HepG2 (cell line): ENCODE results near the gene FAM193A. TPM values are rescaled to one million over a fixed set of nuclear protein-coding genes. Genes with fewer than 3 reads are reported as not detected.

Experiments used
- CBX5 ChIP-seq: sonication (generic); formaldehyde crosslinking; IDR thresholded peaks from 2 replicates; pipeline ENCODE4 v1.4.0; 2020; ENCODE audit warnings: missing genetic modification reagents, borderline replicate concordance
- ELK4 ChIP-seq: sonication (generic); formaldehyde crosslinking; IDR thresholded peaks from 2 replicates; pipeline ENCODE4 v1.9.0; 2021; ENCODE audit warnings: missing genetic modification reagents, borderline replicate concordance
- ETV5 ChIP-seq: IDR thresholded peaks from 2 replicates; pipeline ENCODE4 v1.6.1; 2018; ENCODE audit warnings: missing biosample characterization, missing genetic modification reagents, inconsistent platforms, borderline replicate concordance
- GABPA ChIP-seq, 2 experiments: IDR thresholded peaks; 2 replicates each; pipeline ENCODE4 v1.6.1; 2011 to 2016; ENCODE audit warnings: low read depth in 2 of 2, low read length in 1 of 2, missing biosample characterization in 1 of 2, missing genetic modification characterization in 1 of 2
- HES4 ChIP-seq: sonication (generic); formaldehyde crosslinking; IDR thresholded peaks from 2 replicates; pipeline ENCODE4 v1.9.0; 2021; ENCODE audit warnings: mild to moderate bottlenecking, missing genetic modification reagents, borderline replicate concordance
- HNRNPUL1 ChIP-seq: fragments of 200-400 bp; formaldehyde crosslinking; IDR thresholded peaks from 2 replicates; pipeline ENCODE4 v1.6.1; 2017; ENCODE audit warnings: low read depth, mild to moderate bottlenecking, low read length, moderate library complexity
- KAT2B ChIP-seq: fragments of 150-350 bp; IDR thresholded peaks from 2 replicates; pipeline ENCODE4 v1.6.1; 2014; ENCODE audit warnings: low read depth, low read length, borderline replicate concordance
- MEIS2 ChIP-seq: sonication (generic); formaldehyde crosslinking; IDR thresholded peaks from 2 replicates; pipeline ENCODE4 v1.9.0; 2021; ENCODE audit warnings: mild to moderate bottlenecking, missing genetic modification reagents
- NBN ChIP-seq: fragments of 450-650 bp; conservative IDR thresholded peaks from 2 replicates; pipeline ENCODE4 v1.6.1; 2017
- NFE2L1 ChIP-seq: sonication (generic); formaldehyde crosslinking; IDR thresholded peaks from 2 replicates; pipeline ENCODE4 v1.4.0; 2020; ENCODE audit warnings: missing genetic modification reagents, mild to moderate bottlenecking, borderline replicate concordance
- NR2F2 ChIP-seq: IDR thresholded peaks from 2 replicates; pipeline ENCODE4 v1.6.1; 2012; ENCODE audit warnings: low read depth, inconsistent platforms, borderline replicate concordance
- PHF5A ChIP-seq: IDR thresholded peaks from one replicate; pipeline ENCODE4 v1.6.1; 2018; ENCODE audit warnings: low read depth, missing genetic modification reagents; ENCODE audit not compliant: unreplicated experiment
- PITX1 ChIP-seq: sonication (generic); formaldehyde crosslinking; IDR thresholded peaks from 2 replicates; pipeline ENCODE4 v1.5.1; 2020; ENCODE audit warnings: mild to moderate bottlenecking, missing genetic modification reagents
- PLSCR1 ChIP-seq: sonication (generic); formaldehyde crosslinking; IDR thresholded peaks from 2 replicates; pipeline ENCODE4 v1.5.0; 2020; ENCODE audit warnings: missing genetic modification reagents, mild to moderate bottlenecking, borderline replicate concordance
- POLR2A ChIP-seq, 2 experiments: IDR thresholded peaks; 2 replicates each; pipeline ENCODE4 v1.6.1; 2011; ENCODE audit warnings: low read depth in 2 of 2, low read length in 2 of 2, mild to moderate bottlenecking in 1 of 2, moderate library complexity in 1 of 2; ENCODE audit not compliant: insufficient read depth in 1 of 2
- RBM22 ChIP-seq: fragments of 200-400 bp; formaldehyde crosslinking; optimal IDR thresholded peaks from 2 replicates; pipeline ENCODE3; 2017; ENCODE audit warnings: mild to moderate bottlenecking, low read length, moderate library complexity
- RNF2 ChIP-seq: fragments of 450-650 bp; conservative IDR thresholded peaks from 2 replicates; pipeline ENCODE4 v1.6.1; 2016; ENCODE audit warnings: low read depth
- SMARCE1 ChIP-seq: fragments of 450-650 bp; IDR thresholded peaks from 2 replicates; pipeline ENCODE4 v1.6.1; 2017; ENCODE audit warnings: borderline replicate concordance
- THAP11 ChIP-seq: IDR thresholded peaks from 2 replicates; pipeline ENCODE4 v1.6.1; 2016; ENCODE audit warnings: missing biosample characterization, missing genetic modification reagents
- ZFP37 ChIP-seq: sonication (generic); formaldehyde crosslinking; IDR thresholded peaks from 2 replicates; pipeline ENCODE4 v1.4.0; 2020; ENCODE audit warnings: missing genetic modification reagents, borderline replicate concordance
- ZKSCAN1 ChIP-seq: fragments of 150-350 bp; IDR thresholded peaks from 2 replicates; pipeline ENCODE4 v1.6.1; 2014; ENCODE audit warnings: low read length
- ZKSCAN5 ChIP-seq: sonication (generic); formaldehyde crosslinking; IDR thresholded peaks from 2 replicates; pipeline ENCODE4 v1.5.1; 2020; ENCODE audit warnings: mild to moderate bottlenecking, missing genetic modification reagents
- ZNF335 ChIP-seq: sonication (generic); formaldehyde crosslinking; IDR thresholded peaks from 2 replicates; pipeline ENCODE4 v1.4.0; 2020; ENCODE audit warnings: missing genetic modification reagents
- ZNF709 ChIP-seq: sonication (generic); formaldehyde crosslinking; IDR thresholded peaks from 2 replicates; pipeline ENCODE4 v1.5.0; 2020; ENCODE audit warnings: mild to moderate bottlenecking, missing genetic modification reagents
- ZNF878 ChIP-seq: sonication (generic); formaldehyde crosslinking; IDR thresholded peaks from 2 replicates; pipeline ENCODE4 v1.8.1; 2023; ENCODE audit warnings: mild to moderate bottlenecking, missing genetic modification reagents, moderate library complexity
- ZSCAN31 ChIP-seq: sonication (generic); formaldehyde crosslinking; IDR thresholded peaks from 2 replicates; pipeline ENCODE4 v1.5.0; 2020; ENCODE audit warnings: low read depth, mild to moderate bottlenecking, missing genetic modification reagents
- polyA plus RNA-seq, 8 experiments: library from polyadenylated mRNA; depleted of rRNA in 3 of 8; stranded (reverse) in 7 of 8; unstranded in 1 of 8; fragments of >200 nt; fragmentation: Illumina TruSeq in 4 of 8; extraction: Trizol in 4 of 8; gene quantifications; 2 replicates each; pipeline versions ENCODE4 v1.2.1 to v1.2.3, GENCODE V29; 2011 to 2016; ENCODE audit warnings: low read depth in 4 of 8, missing spikeins in 1 of 8, mixed read lengths in 1 of 8; ENCODE audit not compliant: insufficient read depth in 1 of 8
- total RNA-seq, 5 experiments: library from RNA; depleted of rRNA; stranded (reverse); fragments of >200 nt; fragmentation: Illumina TruSeq; extraction: Trizol; gene quantifications; 2 replicates each; pipeline ENCODE4 v1.2.3, GENCODE V29; 2016; ENCODE audit warnings: low read depth in 1 of 5
- TF ChIP-seq, protein P1 (sequence below): sonication (generic); formaldehyde crosslinking; IDR thresholded peaks from 2 replicates; pipeline ENCODE4 v1.5.1; 2020; ENCODE audit warnings: missing genetic modification reagents, mild to moderate bottlenecking, borderline replicate concordance
- TF ChIP-seq, protein P2 (sequence below): sonication (generic); formaldehyde crosslinking; IDR thresholded peaks from 2 replicates; pipeline ENCODE4 v1.4.0; 2020; ENCODE audit warnings: mild to moderate bottlenecking, missing genetic modification reagents

The FAM193A gene
- total and polyA plus RNA-seq, 2 of the 13 experiments (the other 11 are each of a cell fraction or from before 2014, with no cell fraction given) = 5.7 to 8.7 TPM

GRCh38 chr4:2535376-2536192 lies 863 bp upstream of the FAM193A start (continued):
- TF ChIP-seq, protein P1, sequence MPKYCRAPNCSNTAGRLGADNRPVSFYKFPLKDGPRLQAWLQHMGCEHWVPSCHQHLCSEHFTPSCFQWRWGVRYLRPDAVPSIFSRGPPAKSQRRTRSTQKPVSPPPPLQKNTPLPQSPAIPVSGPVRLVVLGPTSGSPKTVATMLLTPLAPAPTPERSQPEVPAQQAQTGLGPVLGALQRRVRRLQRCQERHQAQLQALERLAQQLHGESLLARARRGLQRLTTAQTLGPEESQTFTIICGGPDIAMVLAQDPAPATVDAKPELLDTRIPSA (CRISPR knock-in tag) = no peak
- TF ChIP-seq HES4 (0 out of 2 replicates have a peak, but pooled peaks have one; percentile 39), NBN (no peak), GABPA (IDR thresholded peaks at IDR 0.05; ENCODE audit: low read depth, low read length) (no peak), GABPA (CRISPR knock-in tag; IDR thresholded peaks at IDR 0.05; ENCODE audit: low read depth) (no peak), KAT2B (no peak), ZNF335 (CRISPR knock-in tag) (no peak; the same call in 1 of the 2 replicates), RBM22 (no peak), POLR2A (IDR thresholded peaks at IDR 0.05; ENCODE audit: insufficient read depth in 1 of 2, low read depth in 2 of 2, low read length in 2 of 2) (peak; percentile 69 to 77), RNF2 (no peak), SMARCE1 (no peak), NR2F2 (no peak), NFE2L1 (no peak), ZKSCAN1 (no peak), HNRNPUL1 (no peak), PLSCR1 (CRISPR knock-in tag) (no peak), ZNF709 (CRISPR knock-in tag) (no peak), MEIS2 (CRISPR knock-in tag) (no peak), THAP11 (CRISPR knock-in tag) (no peak; the same call in 1 of the 2 replicates), CBX5 (no peak), ETV5 (no peak), ZSCAN31 (peak; percentile 30; the same call in 1 of the 2 replicates), ELK4 (no peak), ZNF878 (no peak), PITX1 (CRISPR knock-in tag) (0 out of 2 replicates have a peak, but pooled peaks have one; percentile 39), ZFP37 (CRISPR knock-in tag) (peak; percentile 26; the same call in 1 of the 2 replicates), ZKSCAN5 (CRISPR knock-in tag) (no peak), PHF5A (CRISPR knock-in tag) (no peak)
- TF ChIP-seq, protein P2, sequence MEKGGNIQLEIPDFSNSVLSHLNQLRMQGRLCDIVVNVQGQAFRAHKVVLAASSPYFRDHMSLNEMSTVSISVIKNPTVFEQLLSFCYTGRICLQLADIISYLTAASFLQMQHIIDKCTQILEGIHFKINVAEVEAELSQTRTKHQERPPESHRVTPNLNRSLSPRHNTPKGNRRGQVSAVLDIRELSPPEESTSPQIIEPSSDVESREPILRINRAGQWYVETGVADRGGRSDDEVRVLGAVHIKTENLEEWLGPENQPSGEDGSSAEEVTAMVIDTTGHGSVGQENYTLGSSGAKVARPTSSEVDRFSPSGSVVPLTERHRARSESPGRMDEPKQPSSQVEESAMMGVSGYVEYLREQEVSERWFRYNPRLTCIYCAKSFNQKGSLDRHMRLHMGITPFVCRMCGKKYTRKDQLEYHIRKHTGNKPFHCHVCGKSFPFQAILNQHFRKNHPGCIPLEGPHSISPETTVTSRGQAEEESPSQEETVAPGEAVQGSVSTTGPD = 0 out of 2 replicates have a peak, but pooled peaks have one; percentile 39
